Left cardiac atrium (tissue), 4 donors: Measurements from ENCODE around the gene C19orf81. TPM values are rescaled to one million over a fixed set of nuclear protein-coding genes. Genes with fewer than 3 reads are reported as not detected.

ENCODE experiments used
- ATAC-seq, 2 donors: fragments of 200-7000 bp; cut with Tn5 transposase; one replicate each; pipeline ENCODE4 v1.9.1; 2020; ENCODE audit warnings: mild to moderate bottlenecking in 2 of 2, moderate library complexity in 2 of 2
- DNase-seq: peaks from one replicate; pipeline ENCODE4 v3.0.0-alpha.2; 2020
- intact Hi-C, 2 donors: fragments of 100-400 bp; cut with DNase I; formaldehyde crosslinking; loops; one replicate each; pipeline versions ENCODE4 v1.14.1 to v1.15.1; 2022 to 2023
- total RNA-seq, 2 donors: library from RNA; stranded (reverse); fragmentation: NEBNext Ultra II Directional; extraction: Animal tissue kit (Norgen Biotek cat#: 25700); gene quantifications; one replicate each; pipeline ENCODE4 v1.2.1, GENCODE V29; 2021
- donor health status: DM: no; HTN: yes; CAD: no.
- donor health status: DM: no; HTN: yes; CAD: no; lungs with severe emphysema.
- donor health status: DM: yes; HTN: yes; CAD: no.
- donor health status: Dilated cardiomyopathy.

Gene C19orf81
- total RNA-seq, 2 donors from 2014 or later: 1.3 to 2.0 TPM

GRCh38 chr19:50628146-50628545, 21.1 kb upstream of the C19orf81 start:
- intact Hi-C loops: no loop called here
- DNase-seq (no peak), ATAC-seq (no peak)

- DNase-seq: no peak
- ATAC-seq: no peak
- intact Hi-C loops: no loop called here
Observed at GRCh38 chr19:50628551-50628950, 20.7 kb upstream of the C19orf81 start.

GRCh38 chr19:50629194-50629593, 20.1 kb upstream of the C19orf81 start:
- DNase-seq (no peak), ATAC-seq (no peak)
- intact Hi-C loops: no loop called here

- intact Hi-C loops: no loop called here
- ATAC-seq (no peak), DNase-seq (no peak)
Observed at GRCh38 chr19:50629801-50630200, 19.4 kb upstream of the C19orf81 start.

- DNase-seq: no peak
- ATAC-seq: no peak
- intact Hi-C loops: no loop called here
Observed at GRCh38 chr19:50632151-50632835, 17.0 kb upstream of the C19orf81 start.

- intact Hi-C loops: no loop called here
- DNase-seq: no peak
- ATAC-seq: no peak
Observed at GRCh38 chr19:50633359-50633758, 15.9 kb upstream of the C19orf81 start.

- DNase-seq: no peak
- ATAC-seq: no peak
- intact Hi-C loops: no loop called here
Observed at GRCh38 chr19:50633973-50634372, 15.3 kb upstream of the C19orf81 start.

GRCh38 chr19:50636317-50637085, 12.7 kb upstream of the C19orf81 start:
- intact Hi-C loops: loop anchor here in 1 of 2 donors (5.0 kb wide), 1 partner anchor 99 kb away; no protein-coding TSS in a partner anchor
- DNase-seq: no peak

GRCh38 chr19:50638600-50638999, 10.6 kb upstream of the C19orf81 start:
- DNase-seq (no peak), ATAC-seq (no peak)
- intact Hi-C loops: loop anchor here in 1 of 2 donors (5.0 kb wide), 1 partner anchor 101 kb away; no protein-coding TSS in a partner anchor

More at GRCh38 chr19:50636317-50637085, 12.7 kb upstream of the C19orf81 start:
- no peak for ATAC-seq

GRCh38 chr19:50639121-50640112, 9.8 kb upstream of the C19orf81 start, which contains the start of gene SYT3:
Gene SYT3 (minus strand): TSS chr19:50639881. CDS start chr19:50637411, 2,470 bp downstream.
- ATAC-seq (peak; percentile 88 to 94), DNase-seq (peak; percentile 73)
- intact Hi-C loops: loop anchor here in 1 of 2 donors (5.0 kb wide), 1 partner anchor 102 kb away; no protein-coding TSS in a partner anchor

- ATAC-seq (no peak), DNase-seq (no peak)
- intact Hi-C loops: no loop called here
Observed at GRCh38 chr19:50640368-50640767, 8.9 kb upstream of the C19orf81 start.

GRCh38 chr19:50644315-50644915, 4.8 kb upstream of the C19orf81 start:
- no peak for ATAC-seq
- intact Hi-C loops: no loop called here
- no peak for DNase-seq

- ATAC-seq: no peak
- intact Hi-C loops: no loop called here
- DNase-seq: no peak
Observed at GRCh38 chr19:50645107-50645506, 4.1 kb upstream of the C19orf81 start.

GRCh38 chr19:50646074-50646807, 3.0 kb upstream of the C19orf81 start:
- intact Hi-C loops: no loop called here
- ATAC-seq: peak in 1 of 2 donors; percentile 34
- DNase-seq: peak; percentile 37

- ATAC-seq (no peak), DNase-seq (no peak)
- intact Hi-C loops: no loop called here
Observed at GRCh38 chr19:50647879-50648615, 1.2 kb upstream of the C19orf81 start.

- DNase-seq (no peak), ATAC-seq (no peak)
- intact Hi-C loops: no loop called here
Observed at GRCh38 chr19:50648659-50649058, 586 bp upstream of the C19orf81 start.

GRCh38 chr19:50651174-50651573, 1.9 kb downstream of the C19orf81 start:
- ATAC-seq (no peak), DNase-seq (no peak)
- intact Hi-C loops: no loop called here
